Sigmoid colon (tissue), 7 donors: ENCODE data around the gene RPL4. TPM values are rescaled to one million over a fixed set of nuclear protein-coding genes. Genes with fewer than 3 reads are reported as not detected.
"Not testable (repeated sequence)": the region's sequence is repeated elsewhere in the genome, so short reads cannot be mapped to it uniquely, and the experiment has no call there.

Experiments used
- DNase-seq: peaks from one replicate; pipeline ENCODE4 v3.0.0-alpha.2; 2019
- H3K27ac ChIP-seq, 4 donors: fragments of 200-600 bp; sonication (generic); one replicate each; pipeline ENCODE4 v1.5.1; 2016 to 2019; ENCODE audit warnings: mild to moderate bottlenecking in 1 of 4
- H3K27me3 ChIP-seq, 3 donors: fragments of 200-600 bp; sonication (generic); one replicate each; pipeline ENCODE4 v1.5.1; 2019; ENCODE audit warnings: mild to moderate bottlenecking in 1 of 3
- H3K36me3 ChIP-seq, 4 donors: fragments of 200-600 bp; sonication (generic); one replicate each; pipeline ENCODE4 v1.5.1; 2016 to 2019
- H3K4me1 ChIP-seq, 4 donors: fragments of 200-600 bp; sonication (generic); one replicate each; pipeline ENCODE4 v1.5.1; 2017 to 2019
- H3K4me3 ChIP-seq, 4 donors: fragments of 200-600 bp; sonication (generic); one replicate each; pipeline ENCODE4 v1.5.1; 2017 to 2019; ENCODE audit warnings: mild to moderate bottlenecking in 2 of 4, moderate library complexity in 1 of 4
- H3K9me3 ChIP-seq, 4 donors: fragments of 200-600 bp in 3 of 4; sonication (generic) in 3 of 4; one replicate each; pipeline versions ENCODE4 v1.5.1 to v1.6.1; 2013 to 2019
- EP300 ChIP-seq, 4 donors: sonication (generic); formaldehyde crosslinking; IDR thresholded peaks; one replicate each; pipeline ENCODE4 v1.6.1; 2017; ENCODE audit warnings: antibody characterized with exemption in 4 of 4
- POLR2A ChIP-seq, 2 donors: fragments of 450-650 bp; IDR thresholded peaks; one replicate each; pipeline ENCODE4 v1.6.1; 2016; ENCODE audit warnings: antibody characterized with exemption in 2 of 2, mild to moderate bottlenecking in 2 of 2, moderate library complexity in 2 of 2
- POLR2AphosphoS5 ChIP-seq, 4 donors: sonication (generic); formaldehyde crosslinking; IDR thresholded peaks; one replicate each; pipeline ENCODE4 v1.6.1; 2017; ENCODE audit warnings: antibody characterized with exemption in 4 of 4
- WGBS, 2 donors: extraction: QIAGEN DNeasy Blood & Tissue Kit; methylation state at CpG; one replicate each; pipeline ENCODE4 v1.1.7; 2013; 5-methylcytosine and 5-hydroxymethylcytosine counted together
- intact Hi-C: fragments of 100-400 bp; cut with DNase I; formaldehyde crosslinking; loops from one replicate; pipeline ENCODE4 v1.15.1; 2023
- polyA plus RNA-seq, 3 donors: library from polyadenylated mRNA; stranded (reverse); fragments of 200-250 nt; gene quantifications; one replicate each; pipeline ENCODE4 v1.2.3, GENCODE V29; 2013
- total RNA-seq, 4 donors: library from RNA; depleted of rRNA; stranded (reverse); fragments of >200 nt; gene quantifications; one replicate each; pipeline ENCODE4 v1.1.0, GENCODE V29; 2016
- TF ChIP-seq, protein P1 (sequence below), 4 experiments: fragments of 450-650 bp in 3 of 4; fragments of 200-600 bp in 1 of 4; IDR thresholded peaks; one replicate each; pipeline ENCODE4 v1.5.1; 2016 to 2019; ENCODE audit warnings: antibody characterized with exemption in 4 of 4, mild to moderate bottlenecking in 3 of 4, moderate library complexity in 2 of 4
- donor health status: healthy with polysubstance abuse.
- donor health status: Bipolar disorder and iron deficiency.
- donor health status: healthy.

The RPL4 gene
- total and polyA plus RNA-seq, 7 donors: 1,665 to 9,223 (median 3,282) TPM

DNA sequence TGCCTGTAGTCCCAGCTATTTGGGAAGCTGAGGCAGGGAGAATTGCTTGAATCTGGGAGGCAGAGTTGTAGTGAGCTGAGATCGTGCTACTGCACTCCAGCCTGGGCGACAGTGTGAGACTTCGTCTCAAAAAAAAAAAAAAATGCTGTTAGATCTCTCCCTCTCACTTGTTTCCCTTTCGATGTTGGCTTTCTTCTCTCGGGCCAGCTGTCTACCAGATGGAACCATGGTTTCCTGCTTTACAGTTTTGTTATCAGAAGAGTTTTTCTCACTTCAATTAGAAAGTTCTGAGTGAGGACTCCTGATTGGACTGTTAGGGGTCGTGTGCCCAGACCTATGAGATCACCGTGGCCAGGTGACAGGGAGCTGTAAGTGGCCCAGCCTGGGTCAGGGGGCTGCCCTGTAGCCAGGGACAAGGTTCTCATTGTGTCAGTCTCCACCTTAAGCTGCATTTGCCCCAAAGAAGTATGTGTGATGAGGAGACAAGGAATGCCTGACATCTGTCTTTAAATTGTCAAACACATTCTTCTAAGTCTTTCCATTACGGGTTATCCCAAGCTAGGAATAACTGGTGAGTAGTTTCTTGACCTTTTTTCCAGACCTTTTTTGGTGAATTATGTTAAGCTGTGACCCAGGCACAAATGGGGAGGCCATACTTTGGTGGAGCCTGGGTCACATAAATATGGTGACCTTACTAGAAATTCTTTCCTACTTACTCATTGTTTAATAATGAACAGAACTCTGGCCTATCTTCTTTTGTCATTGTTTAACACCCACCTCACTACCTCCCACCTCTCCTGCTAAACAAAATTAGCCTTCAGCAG is 32.3 kb downstream of the RPL4 start:
- intact Hi-C loops: no loop called here
- H3K27ac ChIP-seq: no peak overlapping the region

GRCh38 chr15:66470825-66471224 is 33.8 kb downstream of the RPL4 start:
- DNase-seq, H3K9me3 ChIP-seq, intact Hi-C loops, H3K4me1 ChIP-seq, H3K27ac ChIP-seq, H3K4me3 ChIP-seq, H3K27me3 ChIP-seq, H3K36me3 ChIP-seq: not testable (repeated sequence)
- 91 to 96% methylated on average over 4 of the region's 4 CpGs for WGBS, 2 donors

More for the DNA sequence above, 32.3 kb downstream of the RPL4 start:
- TF ChIP-seq POLR2AphosphoS5 (IDR thresholded peaks at IDR 0.05) (no peak), EP300 (IDR thresholded peaks at IDR 0.05) (no peak), POLR2A (IDR thresholded peaks at IDR 0.05) (no peak)
- TF ChIP-seq, protein P1, sequence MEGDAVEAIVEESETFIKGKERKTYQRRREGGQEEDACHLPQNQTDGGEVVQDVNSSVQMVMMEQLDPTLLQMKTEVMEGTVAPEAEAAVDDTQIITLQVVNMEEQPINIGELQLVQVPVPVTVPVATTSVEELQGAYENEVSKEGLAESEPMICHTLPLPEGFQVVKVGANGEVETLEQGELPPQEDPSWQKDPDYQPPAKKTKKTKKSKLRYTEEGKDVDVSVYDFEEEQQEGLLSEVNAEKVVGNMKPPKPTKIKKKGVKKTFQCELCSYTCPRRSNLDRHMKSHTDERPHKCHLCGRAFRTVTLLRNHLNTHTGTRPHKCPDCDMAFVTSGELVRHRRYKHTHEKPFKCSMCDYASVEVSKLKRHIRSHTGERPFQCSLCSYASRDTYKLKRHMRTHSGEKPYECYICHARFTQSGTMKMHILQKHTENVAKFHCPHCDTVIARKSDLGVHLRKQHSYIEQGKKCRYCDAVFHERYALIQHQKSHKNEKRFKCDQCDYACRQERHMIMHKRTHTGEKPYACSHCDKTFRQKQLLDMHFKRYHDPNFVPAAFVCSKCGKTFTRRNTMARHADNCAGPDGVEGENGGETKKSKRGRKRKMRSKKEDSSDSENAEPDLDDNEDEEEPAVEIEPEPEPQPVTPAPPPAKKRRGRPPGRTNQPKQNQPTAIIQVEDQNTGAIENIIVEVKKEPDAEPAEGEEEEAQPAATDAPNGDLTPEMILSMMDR (IDR thresholded peaks at IDR 0.05): no peak
- Histone ChIP-seq H3K9me3 (no peaks in the 10 kb centered on the region), H3K4me1 (peaks cover 0 to 8% (median 0%) of the 10 kb centered on the region in 4 donors), H3K36me3 (no peaks in the 10 kb centered on the region), H3K27me3 (no peaks in the 10 kb centered on the region), H3K4me3 (no peak overlapping the region)
- DNase-seq: no peak
- 48 to 81% methylated on average over 8 of the region's 8 CpGs for WGBS, 2 donors

GRCh38 chr15:66467162-66468040 is 37.3 kb downstream of the RPL4 start:
- H3K4me1 ChIP-seq, intact Hi-C loops, H3K27me3 ChIP-seq, H3K4me3 ChIP-seq, DNase-seq, H3K36me3 ChIP-seq, H3K9me3 ChIP-seq, H3K27ac ChIP-seq: not testable (repeated sequence)
- 97 to 98% methylated on average over 11 of the region's 11 CpGs for WGBS, 2 donors

- H3K36me3 ChIP-seq, H3K4me1 ChIP-seq, H3K9me3 ChIP-seq, H3K27me3 ChIP-seq, H3K27ac ChIP-seq, DNase-seq, intact Hi-C loops, H3K4me3 ChIP-seq: not testable (repeated sequence)
- WGBS, 2 donors: 91 to 96% methylated on average over 6 of the region's 6 CpGs
Observed at GRCh38 chr15:66465294-66465693, 39.4 kb downstream of the RPL4 start.

GRCh38 chr15:66462627-66463026 is 42.0 kb downstream of the RPL4 start:
- DNase-seq: no peak
- Histone ChIP-seq H3K4me1 (no peaks in the 10 kb centered on the region), H3K9me3 (no peaks in the 10 kb centered on the region), H3K27ac (no peak overlapping the region), H3K4me3 (no peak overlapping the region), H3K27me3 (no peaks in the 10 kb centered on the region), H3K36me3 (no peaks in the 10 kb centered on the region)
- 67 to 75% methylated on average over 4 of the region's 4 CpGs for WGBS, 2 donors
- intact Hi-C loops: no loop called here
- TF ChIP-seq POLR2AphosphoS5 (IDR thresholded peaks at IDR 0.05) (no peak), POLR2A (IDR thresholded peaks at IDR 0.05) (no peak), EP300 (IDR thresholded peaks at IDR 0.05) (no peak)
- TF ChIP-seq, protein P1 (IDR thresholded peaks at IDR 0.05): no peak

- no peaks in the 10 kb centered on the region for H3K9me3 ChIP-seq
- intact Hi-C loops: no loop called here
- no peak overlapping the region for H3K4me3 ChIP-seq
- no peak for TF ChIP-seq POLR2AphosphoS5 (IDR thresholded peaks at IDR 0.05)
- TF ChIP-seq POLR2A (IDR thresholded peaks at IDR 0.05): no peak
- TF ChIP-seq, protein P1 (IDR thresholded peaks at IDR 0.05): no peak
- TF ChIP-seq EP300 (IDR thresholded peaks at IDR 0.05): no peak
- no peaks in the 10 kb centered on the region for H3K36me3 ChIP-seq
- no peaks in the 10 kb centered on the region for H3K4me1 ChIP-seq
- H3K27ac ChIP-seq: peak overlapping the region in 1 of 4 donors; percentile 8
- 75 to 87% methylated on average over 2 of the region's 2 CpGs for WGBS, 2 donors
- no peaks in the 10 kb centered on the region for H3K27me3 ChIP-seq
- no peak for DNase-seq
Observed at GRCh38 chr15:66461917-66462316, 42.7 kb downstream of the RPL4 start.

DNA sequence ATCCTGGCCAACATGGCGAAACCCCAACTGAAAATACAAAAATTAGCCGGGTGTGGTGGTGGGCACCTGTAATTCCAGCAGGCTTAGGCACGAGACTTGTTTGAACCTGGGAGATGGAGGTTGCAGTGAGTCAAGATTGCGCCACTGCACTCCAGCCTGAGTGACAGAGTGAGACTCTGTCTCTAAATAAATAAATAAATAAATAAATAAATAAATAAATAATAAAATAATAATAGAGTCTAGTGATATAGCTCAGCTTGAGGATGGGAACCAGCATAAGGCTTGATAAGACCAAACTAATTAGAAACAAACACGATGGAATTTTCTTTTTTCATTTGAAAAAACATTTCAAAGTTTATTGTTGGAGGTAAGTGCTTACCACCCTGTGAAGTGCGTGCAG is 43.4 kb downstream of the RPL4 start:
- H3K4me1 ChIP-seq, DNase-seq, intact Hi-C loops, H3K27me3 ChIP-seq, H3K4me3 ChIP-seq, H3K9me3 ChIP-seq, H3K36me3 ChIP-seq: not testable (repeated sequence)
- H3K27ac ChIP-seq: peak overlapping the region in 1 of 4 donors; percentile 8
- 96 to 97% methylated on average over 6 of the region's 6 CpGs for WGBS, 2 donors
